ENCODE data around the gene LCP1. TPM values are rescaled to one million over a fixed set of nuclear protein-coding genes. Genes with fewer than 3 reads are reported as not detected.

The LCP1 gene
- total RNA-seq, 1 donor from 2014 or later, result 8.4 TPM

DNA sequence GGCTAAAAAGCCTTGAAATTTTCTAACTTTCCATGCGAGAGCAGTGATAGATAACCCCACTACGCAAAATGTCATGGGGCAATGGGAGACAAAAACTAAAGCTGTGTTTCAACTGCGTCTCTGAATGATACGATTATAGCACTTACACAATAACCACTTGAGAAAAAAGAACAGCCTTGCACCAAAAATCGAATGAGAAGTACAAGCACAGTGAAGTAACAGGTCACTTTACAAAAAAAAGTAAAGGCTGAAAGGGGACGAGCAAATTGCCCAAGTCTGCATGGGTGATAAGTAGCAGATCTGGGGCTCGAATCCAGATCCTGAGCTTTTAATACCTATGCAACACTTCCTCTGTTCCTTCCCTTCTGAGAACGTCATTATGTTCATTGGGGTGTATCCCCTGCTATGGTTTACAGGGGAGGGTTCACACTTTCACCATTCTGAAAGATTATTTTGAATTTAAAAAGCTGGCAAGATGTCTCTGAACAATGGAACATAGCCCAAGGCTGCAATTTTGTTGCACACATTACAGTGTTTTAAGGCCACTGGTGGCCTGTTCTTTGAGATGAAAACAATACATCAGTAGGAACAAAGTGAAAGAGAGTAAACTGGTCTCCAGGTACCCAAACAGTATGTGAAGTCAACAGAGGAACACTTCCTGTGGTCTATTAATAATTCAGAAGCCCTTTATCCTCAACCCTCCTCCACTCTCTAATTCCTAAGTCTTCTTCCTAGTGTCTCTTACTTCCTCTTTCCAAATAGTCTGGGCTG is 80.3 kb downstream of the LCP1 start:
- Mint-ChIP-seq H3K27me3 (ENCODE audit: low read depth, unreplicated experiment) (no peaks in the 10 kb centered on the region), H3K36me3 (ENCODE audit: low read depth, unreplicated experiment) (no peaks in the 10 kb centered on the region), H3K27ac (ENCODE audit: unreplicated experiment) (no peak overlapping the region), H3K4me1 (ENCODE audit: low read depth, unreplicated experiment) (peaks cover 12% of the 10 kb centered on the region), H3K4me3 (ENCODE audit: unreplicated experiment) (no peak overlapping the region), H3K9me3 (ENCODE audit: unreplicated experiment) (no peaks in the 10 kb centered on the region)
- H3K4me1 ChIP-seq (ENCODE audit: insufficient read depth, low read length), result no peaks in the 10 kb centered on the region
- no peaks in the 10 kb centered on the region for H4K20me1 ChIP-seq (ENCODE audit: insufficient read depth, low read length)
- no peaks in the 10 kb centered on the region for H3K79me2 ChIP-seq (ENCODE audit: insufficient read depth, low read length)
- no peak overlapping the region for H3K27ac ChIP-seq (ENCODE audit: low read depth, low read length)
- H3K4me2 ChIP-seq (ENCODE audit: low read length), result no peak overlapping the region
- H3K36me3 ChIP-seq (ENCODE audit: insufficient read depth, low read length), result no peaks in the 10 kb centered on the region
- no peaks in the 10 kb centered on the region for H3K9me3 ChIP-seq (ENCODE audit: insufficient read depth, low read depth, low read length)
- H2AFZ ChIP-seq (ENCODE audit: low read depth, low read length), result no peak overlapping the region
- DNase-seq (ENCODE audit: low read depth) (no peak), FAIRE-seq (no peak)
- H3K27me3 ChIP-seq (ENCODE audit: insufficient read depth, low read length), result no peaks in the 10 kb centered on the region
- no peak overlapping the region for H3K9ac ChIP-seq (ENCODE audit: low read length)
- TF ChIP-seq, protein P1, sequence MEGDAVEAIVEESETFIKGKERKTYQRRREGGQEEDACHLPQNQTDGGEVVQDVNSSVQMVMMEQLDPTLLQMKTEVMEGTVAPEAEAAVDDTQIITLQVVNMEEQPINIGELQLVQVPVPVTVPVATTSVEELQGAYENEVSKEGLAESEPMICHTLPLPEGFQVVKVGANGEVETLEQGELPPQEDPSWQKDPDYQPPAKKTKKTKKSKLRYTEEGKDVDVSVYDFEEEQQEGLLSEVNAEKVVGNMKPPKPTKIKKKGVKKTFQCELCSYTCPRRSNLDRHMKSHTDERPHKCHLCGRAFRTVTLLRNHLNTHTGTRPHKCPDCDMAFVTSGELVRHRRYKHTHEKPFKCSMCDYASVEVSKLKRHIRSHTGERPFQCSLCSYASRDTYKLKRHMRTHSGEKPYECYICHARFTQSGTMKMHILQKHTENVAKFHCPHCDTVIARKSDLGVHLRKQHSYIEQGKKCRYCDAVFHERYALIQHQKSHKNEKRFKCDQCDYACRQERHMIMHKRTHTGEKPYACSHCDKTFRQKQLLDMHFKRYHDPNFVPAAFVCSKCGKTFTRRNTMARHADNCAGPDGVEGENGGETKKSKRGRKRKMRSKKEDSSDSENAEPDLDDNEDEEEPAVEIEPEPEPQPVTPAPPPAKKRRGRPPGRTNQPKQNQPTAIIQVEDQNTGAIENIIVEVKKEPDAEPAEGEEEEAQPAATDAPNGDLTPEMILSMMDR (IDR thresholded peaks at IDR 0.05; ENCODE audit: insufficient read depth, low read depth, low read length), result no peak
- no peak for TF ChIP-seq EZH2 (IDR thresholded peaks at IDR 0.05; ENCODE audit: insufficient read depth, low read length)
- no peak overlapping the region for H3K4me3 ChIP-seq (ENCODE audit: insufficient read depth, low read depth, low read length)

DNA sequence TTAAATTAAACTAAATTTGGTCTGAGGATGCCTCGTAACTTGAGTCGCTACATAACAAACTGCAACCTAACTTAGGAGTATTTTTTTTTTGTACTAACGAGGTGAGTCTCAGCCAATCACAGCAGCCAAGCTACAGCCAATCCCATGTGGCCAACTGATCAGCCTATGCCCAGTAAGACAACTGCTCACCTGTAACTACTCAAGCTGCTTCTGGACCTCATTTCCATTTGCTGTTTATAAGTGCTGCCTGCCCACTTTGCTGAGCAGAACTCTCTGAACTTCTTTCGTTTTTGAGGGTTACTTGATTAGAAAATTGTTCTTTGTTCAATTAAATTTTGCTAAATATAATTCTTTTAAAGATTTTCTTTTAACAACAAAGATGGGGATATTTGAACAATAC is 81.0 kb downstream of the LCP1 start:
- FAIRE-seq (no peak), DNase-seq (ENCODE audit: low read depth) (no peak)
- H3K4me1 ChIP-seq (ENCODE audit: insufficient read depth, low read length), result no peaks in the 10 kb centered on the region
- H3K9me3 ChIP-seq (ENCODE audit: insufficient read depth, low read depth, low read length), result no peaks in the 10 kb centered on the region
- H3K9me3 Mint-ChIP-seq (ENCODE audit: unreplicated experiment), result no peaks in the 10 kb centered on the region
- H3K4me3 Mint-ChIP-seq (ENCODE audit: unreplicated experiment), result no peak overlapping the region
- H3K4me1 Mint-ChIP-seq (ENCODE audit: low read depth, unreplicated experiment), result peaks cover 12% of the 10 kb centered on the region
- H3K36me3 Mint-ChIP-seq (ENCODE audit: low read depth, unreplicated experiment), result no peaks in the 10 kb centered on the region
- H3K36me3 ChIP-seq (ENCODE audit: insufficient read depth, low read length), result no peaks in the 10 kb centered on the region
- TF ChIP-seq, protein P1 (IDR thresholded peaks at IDR 0.05; ENCODE audit: insufficient read depth, low read depth, low read length), result no peak
- no peak for TF ChIP-seq EZH2 (IDR thresholded peaks at IDR 0.05; ENCODE audit: insufficient read depth, low read length)
- H3K79me2 ChIP-seq (ENCODE audit: insufficient read depth, low read length), result no peaks in the 10 kb centered on the region
- no peak overlapping the region for H3K4me3 ChIP-seq (ENCODE audit: insufficient read depth, low read depth, low read length)
- no peak overlapping the region for H3K9ac ChIP-seq (ENCODE audit: low read length)
- no peak overlapping the region for H3K27ac ChIP-seq (ENCODE audit: low read depth, low read length)
- no peak overlapping the region for H3K27ac Mint-ChIP-seq (ENCODE audit: unreplicated experiment)
- no peaks in the 10 kb centered on the region for H3K27me3 Mint-ChIP-seq (ENCODE audit: low read depth, unreplicated experiment)
- H3K27me3 ChIP-seq (ENCODE audit: insufficient read depth, low read length), result no peaks in the 10 kb centered on the region
- H2AFZ ChIP-seq (ENCODE audit: low read depth, low read length), result no peak overlapping the region
- no peaks in the 10 kb centered on the region for H4K20me1 ChIP-seq (ENCODE audit: insufficient read depth, low read length)
- H3K4me2 ChIP-seq (ENCODE audit: low read length), result no peak overlapping the region

GRCh38 chr13:46100191-46100815 is 81.7 kb downstream of the LCP1 start:
- Histone ChIP-seq H3K27me3 (ENCODE audit: insufficient read depth, low read length) (no peaks in the 10 kb centered on the region), H3K4me3 (ENCODE audit: insufficient read depth, low read depth, low read length) (no peak overlapping the region), H2AFZ (ENCODE audit: low read depth, low read length) (no peak overlapping the region), H3K36me3 (ENCODE audit: insufficient read depth, low read length) (no peaks in the 10 kb centered on the region), H4K20me1 (ENCODE audit: insufficient read depth, low read length) (no peaks in the 10 kb centered on the region), H3K4me1 (ENCODE audit: insufficient read depth, low read length) (no peaks in the 10 kb centered on the region), H3K79me2 (ENCODE audit: insufficient read depth, low read length) (no peaks in the 10 kb centered on the region), H3K27ac (ENCODE audit: low read depth, low read length) (no peak overlapping the region), H3K4me2 (ENCODE audit: low read length) (peak overlapping the region; percentile 13), H3K9ac (ENCODE audit: low read length) (no peak overlapping the region), H3K9me3 (ENCODE audit: insufficient read depth, low read depth, low read length) (no peaks in the 10 kb centered on the region)
- Mint-ChIP-seq H3K9me3 (ENCODE audit: unreplicated experiment) (no peaks in the 10 kb centered on the region), H3K27me3 (ENCODE audit: low read depth, unreplicated experiment) (no peaks in the 10 kb centered on the region), H3K4me3 (ENCODE audit: unreplicated experiment) (no peak overlapping the region), H3K36me3 (ENCODE audit: low read depth, unreplicated experiment) (no peaks in the 10 kb centered on the region), H3K27ac (ENCODE audit: unreplicated experiment) (peak overlapping the region; percentile 70), H3K4me1 (ENCODE audit: low read depth, unreplicated experiment) (peaks cover 12% of the 10 kb centered on the region)
- DNase-seq (ENCODE audit: low read depth) (no peak), FAIRE-seq (no peak)
- TF ChIP-seq, protein P1 (IDR thresholded peaks at IDR 0.05; ENCODE audit: insufficient read depth, low read depth, low read length), result no peak
- no peak for TF ChIP-seq EZH2 (IDR thresholded peaks at IDR 0.05; ENCODE audit: insufficient read depth, low read length)
